Ishikawa (cell line): ENCODE results near the gene JMJD8.

Experiments
- CEBPB ChIP-seq: IDR thresholded peaks from 2 replicates; pipeline ENCODE4 v1.6.1; 2012
- CREB1 ChIP-seq: IDR thresholded peaks from 2 replicates; pipeline ENCODE4 v1.6.1; 2012; ENCODE audit warnings: low read depth
- EGR1 ChIP-seq: IDR thresholded peaks from 2 replicates; pipeline ENCODE4 v1.6.1; 2012
- EP300 ChIP-seq: IDR thresholded peaks from 2 replicates; pipeline ENCODE4 v1.6.1; 2012; ENCODE audit warnings: borderline replicate concordance
- FOXM1 ChIP-seq: IDR thresholded peaks from 2 replicates; pipeline ENCODE4 v1.6.1; 2012; ENCODE audit warnings: low read depth, borderline replicate concordance
- MAX ChIP-seq: IDR thresholded peaks from 2 replicates; pipeline ENCODE4 v1.6.1; 2012
- RAD21 ChIP-seq: IDR thresholded peaks from 2 replicates; pipeline ENCODE4 v1.6.1; 2012; ENCODE audit warnings: low read depth
- TAF1 ChIP-seq: IDR thresholded peaks from 2 replicates; pipeline ENCODE4 v1.6.1; 2012; ENCODE audit warnings: low read depth, mild to moderate bottlenecking
- USF1 ChIP-seq: IDR thresholded peaks from 2 replicates; pipeline ENCODE4 v1.6.1; 2012
- YY1 ChIP-seq: IDR thresholded peaks from 2 replicates; pipeline ENCODE4 v1.6.1; 2012; ENCODE audit warnings: low read depth
- ZBTB7A ChIP-seq: IDR thresholded peaks from 2 replicates; pipeline ENCODE4 v1.6.1; 2012; ENCODE audit warnings: low read depth

- no peak for TF ChIP-seq YY1
- TF ChIP-seq RAD21, result no peak
- no peak for TF ChIP-seq EP300
- TF ChIP-seq TAF1, result no peak
- TF ChIP-seq CREB1, result no peak
- no peak for TF ChIP-seq CEBPB
- TF ChIP-seq MAX, result no peak
- TF ChIP-seq USF1, result no peak
- no peak for TF ChIP-seq EGR1
- TF ChIP-seq FOXM1, result no peak
- TF ChIP-seq ZBTB7A, result no peak
Measured at GRCh38 chr16:668519-669171, 15.5 kb downstream of the JMJD8 start.
